HG03565 (cell line): ENCODE data around the gene EPHA8.

Experiments
- ATAC-seq: cut with Tn5 transposase; IDR thresholded peaks from one replicate; pipeline ENCODE4 v1.9.1; 2021; ENCODE audit warnings: mild to moderate bottlenecking, moderate library complexity; ENCODE audit not compliant: unreplicated experiment

Gene EPHA8

GRCh38 chr1:22563671-22564602, 648 bp downstream of the EPHA8 start:
- ATAC-seq, result no peak

- no peak for ATAC-seq
These were observed 2.9 kb downstream of the EPHA8 start for GRCh38 chr1:22566161-22566560.

GRCh38 chr1:22567197-22567596, 3.9 kb downstream of the EPHA8 start:
- no peak for ATAC-seq

- no peak for ATAC-seq
These were observed 4.7 kb downstream of the EPHA8 start for GRCh38 chr1:22567994-22568393.

- no peak for ATAC-seq
These were observed 6.0 kb downstream of the EPHA8 start for GRCh38 chr1:22569269-22569668.

- ATAC-seq, result no peak
These were observed 7.0 kb downstream of the EPHA8 start for GRCh38 chr1:22570140-22570909.

- no peak for ATAC-seq
These were observed 9.5 kb downstream of the EPHA8 start for GRCh38 chr1:22572818-22573217.

- no peak for ATAC-seq
These were observed 9.9 kb downstream of the EPHA8 start for GRCh38 chr1:22573237-22573636.

GRCh38 chr1:22575532-22576149, 12.4 kb downstream of the EPHA8 start:
- no peak for ATAC-seq

- no peak for ATAC-seq
These were observed 12.9 kb downstream of the EPHA8 start for GRCh38 chr1:22576150-22576544.

GRCh38 chr1:22576617-22577016, 13.3 kb downstream of the EPHA8 start:
- no peak for ATAC-seq

- ATAC-seq, result no peak
These were observed 15.6 kb downstream of the EPHA8 start for GRCh38 chr1:22578732-22579361.

GRCh38 chr1:22579541-22580155, 16.4 kb downstream of the EPHA8 start:
- no peak for ATAC-seq

- ATAC-seq, result no peak
These were observed 19.7 kb downstream of the EPHA8 start for GRCh38 chr1:22582661-22583635.

- no peak for ATAC-seq
These were observed 20.8 kb downstream of the EPHA8 start for GRCh38 chr1:22584001-22584562.

- ATAC-seq, result no peak
These were observed 21.7 kb downstream of the EPHA8 start for GRCh38 chr1:22584970-22585369.

- ATAC-seq, result no peak
These were observed 22.2 kb downstream of the EPHA8 start for GRCh38 chr1:22585471-22585870.

- ATAC-seq, result no peak
These were observed 23.3 kb downstream of the EPHA8 start for GRCh38 chr1:22586356-22587130.
